HepG2 (cell line): Measurements from ENCODE around the gene CTSZ. TPM values are rescaled to one million over a fixed set of nuclear protein-coding genes. Genes with fewer than 3 reads are reported as not detected.
A peak's percentile ranks its signal among the peaks of the same experiment; 100 is the strongest.

Source experiments
- ARID2 ChIP-seq: sonication (generic); formaldehyde crosslinking; IDR thresholded peaks from 2 replicates; pipeline ENCODE4 v1.8.1; 2022; ENCODE audit warnings: mild to moderate bottlenecking, missing genetic modification reagents, borderline replicate concordance
- CBX1 ChIP-seq: IDR thresholded peaks from one replicate; pipeline ENCODE4 v1.6.1; 2016; ENCODE audit warnings: antibody characterized with exemption, low read depth
- ELF4 ChIP-seq: sonication (generic); formaldehyde crosslinking; IDR thresholded peaks from 2 replicates; pipeline ENCODE4 v1.5.0; 2020; ENCODE audit warnings: missing genetic modification reagents, mild to moderate bottlenecking, moderate library complexity, borderline replicate concordance
- GABPB1 ChIP-seq: IDR thresholded peaks from 2 replicates; pipeline ENCODE4 v1.6.1; 2016; ENCODE audit warnings: mild to moderate bottlenecking, missing genetic modification reagents, moderate library complexity, missing compliant biosample characterization
- GATAD1 ChIP-seq: IDR thresholded peaks from 2 replicates; pipeline ENCODE4 v1.6.1; 2016; ENCODE audit warnings: missing genetic modification reagents, missing compliant biosample characterization
- HMG20B ChIP-seq: conservative IDR thresholded peaks from 2 replicates; pipeline ENCODE4 v1.6.1; 2016; ENCODE audit warnings: missing genetic modification reagents, missing compliant biosample characterization
- MEIS2 ChIP-seq: sonication (generic); formaldehyde crosslinking; IDR thresholded peaks from 2 replicates; pipeline ENCODE4 v1.9.0; 2021; ENCODE audit warnings: mild to moderate bottlenecking, missing genetic modification reagents
- NCOA1 ChIP-seq: sonication (generic); formaldehyde crosslinking; IDR thresholded peaks from 2 replicates; pipeline ENCODE4 v1.9.0; 2021; ENCODE audit warnings: missing genetic modification reagents
- POLR2AphosphoS5 ChIP-seq: IDR thresholded peaks from 2 replicates; pipeline ENCODE4 v1.6.1; 2012; ENCODE audit warnings: low read depth, low read length
- PRPF4 ChIP-seq: fragments of 200-400 bp; formaldehyde crosslinking; IDR thresholded peaks from 2 replicates; pipeline ENCODE4 v1.6.1; 2016; ENCODE audit warnings: low read length, low read depth; ENCODE audit not compliant: poor library complexity, severe bottlenecking
- SRF ChIP-seq: IDR thresholded peaks from 2 replicates; pipeline ENCODE4 v1.6.1; 2011; ENCODE audit warnings: mild to moderate bottlenecking, low read depth, low read length, moderate library complexity
- SRSF9 ChIP-seq: fragments of 200-400 bp; formaldehyde crosslinking; IDR thresholded peaks from 2 replicates; pipeline ENCODE4 v1.6.1; 2018; ENCODE audit warnings: borderline replicate concordance, mild to moderate bottlenecking, low read depth, low read length; ENCODE audit not compliant: insufficient read depth, poor library complexity, severe bottlenecking
- ZNF124 ChIP-seq: sonication (generic); formaldehyde crosslinking; IDR thresholded peaks from 2 replicates; pipeline ENCODE4 v1.4.0; 2020; ENCODE audit warnings: missing genetic modification reagents
- ZNF333 ChIP-seq: sonication (generic); formaldehyde crosslinking; IDR thresholded peaks from 2 replicates; pipeline ENCODE4 v1.4.0; 2020; ENCODE audit warnings: mild to moderate bottlenecking, missing genetic modification reagents, borderline replicate concordance
- ZNF569 ChIP-seq: sonication (generic); formaldehyde crosslinking; IDR thresholded peaks from 2 replicates; pipeline ENCODE4 v1.5.0; 2020; ENCODE audit warnings: mild to moderate bottlenecking, missing genetic modification reagents, moderate library complexity, borderline replicate concordance
- ZNF672 ChIP-seq: sonication (generic); formaldehyde crosslinking; IDR thresholded peaks from 2 replicates; pipeline ENCODE4 v1.8.1; 2022; ENCODE audit warnings: missing genetic modification reagents
- ZNF792 ChIP-seq: IDR thresholded peaks from 2 replicates; pipeline ENCODE4 v1.6.1; 2016
- polyA plus RNA-seq, 8 experiments: library from polyadenylated mRNA; depleted of rRNA in 3 of 8; stranded (reverse) in 7 of 8; unstranded in 1 of 8; fragments of >200 nt; fragmentation: Illumina TruSeq in 4 of 8; extraction: Trizol in 4 of 8; gene quantifications; 2 replicates each; pipeline versions ENCODE4 v1.2.1 to v1.2.3, GENCODE V29; 2011 to 2016; ENCODE audit warnings: low read depth in 4 of 8, missing spikeins in 1 of 8, mixed read lengths in 1 of 8; ENCODE audit not compliant: insufficient read depth in 1 of 8
- total RNA-seq, 5 experiments: library from RNA; depleted of rRNA; stranded (reverse); fragments of >200 nt; fragmentation: Illumina TruSeq; extraction: Trizol; gene quantifications; 2 replicates each; pipeline ENCODE4 v1.2.3, GENCODE V29; 2016; ENCODE audit warnings: low read depth in 1 of 5
- TF ChIP-seq, protein P1 (sequence below): sonication (generic); formaldehyde crosslinking; IDR thresholded peaks from 2 replicates; pipeline ENCODE4 v1.9.0; 2021; ENCODE audit warnings: missing genetic modification reagents, mild to moderate bottlenecking, borderline replicate concordance
- TF ChIP-seq, protein P2 (sequence below): conservative IDR thresholded peaks from 2 replicates; pipeline ENCODE4 v1.6.1; 2018; ENCODE audit warnings: missing genetic modification reagents
- TF ChIP-seq, protein P3 (sequence below): sonication (generic); formaldehyde crosslinking; IDR thresholded peaks from 2 replicates; pipeline ENCODE4 v1.4.0; 2020; ENCODE audit warnings: missing genetic modification reagents, mild to moderate bottlenecking, borderline replicate concordance
- TF ChIP-seq, protein P4 (sequence below): sonication (generic); formaldehyde crosslinking; IDR thresholded peaks from 2 replicates; pipeline ENCODE4 v1.8.1; 2023; ENCODE audit warnings: mild to moderate bottlenecking, missing genetic modification reagents
- TF ChIP-seq, protein P5 (sequence below): IDR thresholded peaks from 2 replicates; pipeline ENCODE4 v1.6.1; 2016; ENCODE audit warnings: low read depth, control low read depth

CTSZ gene
- total and polyA plus RNA-seq, 2 of the 13 experiments (the other 11 are each of a cell fraction or from before 2014, with no cell fraction given), result 0.33 TPM; not detected in 1

DNA sequence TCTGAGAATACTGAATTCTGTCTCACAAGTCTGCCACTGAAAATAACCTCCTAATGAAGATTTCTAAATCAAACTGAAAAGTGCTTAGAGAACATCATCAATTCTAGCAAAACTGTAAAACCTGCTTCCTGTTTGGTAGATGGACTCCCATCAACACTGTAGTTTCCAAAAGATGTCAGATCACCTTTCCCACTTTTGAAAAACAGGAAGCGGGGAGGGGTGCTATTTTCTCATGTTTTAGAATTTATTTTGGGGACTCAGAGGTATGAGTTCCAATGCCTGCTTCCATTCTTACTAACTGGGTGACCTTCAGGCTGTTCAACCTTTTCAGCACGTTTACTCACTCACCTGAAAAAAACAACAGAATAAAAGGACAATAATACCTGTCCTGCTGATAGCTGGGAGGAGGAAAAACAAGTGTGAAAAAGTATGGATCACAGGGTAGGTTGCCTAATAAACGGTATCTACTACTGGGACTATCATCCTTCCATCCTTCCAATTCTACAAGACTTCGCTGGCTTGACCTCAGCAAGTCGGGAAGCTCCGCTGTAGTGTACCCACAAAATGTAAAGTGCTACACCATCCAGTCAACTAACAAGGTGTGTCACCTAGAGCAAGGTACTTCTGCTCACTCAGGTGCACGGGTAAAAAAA lies 24.0 kb upstream of the CTSZ start (continued):
- TF ChIP-seq, protein P1, sequence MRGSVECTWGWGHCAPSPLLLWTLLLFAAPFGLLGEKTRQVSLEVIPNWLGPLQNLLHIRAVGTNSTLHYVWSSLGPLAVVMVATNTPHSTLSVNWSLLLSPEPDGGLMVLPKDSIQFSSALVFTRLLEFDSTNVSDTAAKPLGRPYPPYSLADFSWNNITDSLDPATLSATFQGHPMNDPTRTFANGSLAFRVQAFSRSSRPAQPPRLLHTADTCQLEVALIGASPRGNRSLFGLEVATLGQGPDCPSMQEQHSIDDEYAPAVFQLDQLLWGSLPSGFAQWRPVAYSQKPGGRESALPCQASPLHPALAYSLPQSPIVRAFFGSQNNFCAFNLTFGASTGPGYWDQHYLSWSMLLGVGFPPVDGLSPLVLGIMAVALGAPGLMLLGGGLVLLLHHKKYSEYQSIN (CRISPR knock-in tag), result no peak
- TF ChIP-seq NCOA1 (CRISPR knock-in tag) (no peak), ZNF672 (no peak), SRF (no peak), ZNF792 (CRISPR knock-in tag) (no peak), ZNF333 (CRISPR knock-in tag) (no peak), ELF4 (CRISPR knock-in tag) (0 out of 2 replicates have a peak, but pooled peaks have one; percentile 22), CBX1 (no peak), PRPF4 (peak; percentile 94), GATAD1 (CRISPR knock-in tag) (no peak), MEIS2 (CRISPR knock-in tag) (no peak), GABPB1 (CRISPR knock-in tag) (no peak), SRSF9 (no peak), HMG20B (CRISPR knock-in tag) (0 out of 2 replicates have a peak, but pooled peaks have one; percentile 12), ZNF124 (no peak), ZNF569 (CRISPR knock-in tag) (no peak), POLR2AphosphoS5 (no peak), ARID2 (no peak)
- TF ChIP-seq, protein P2, sequence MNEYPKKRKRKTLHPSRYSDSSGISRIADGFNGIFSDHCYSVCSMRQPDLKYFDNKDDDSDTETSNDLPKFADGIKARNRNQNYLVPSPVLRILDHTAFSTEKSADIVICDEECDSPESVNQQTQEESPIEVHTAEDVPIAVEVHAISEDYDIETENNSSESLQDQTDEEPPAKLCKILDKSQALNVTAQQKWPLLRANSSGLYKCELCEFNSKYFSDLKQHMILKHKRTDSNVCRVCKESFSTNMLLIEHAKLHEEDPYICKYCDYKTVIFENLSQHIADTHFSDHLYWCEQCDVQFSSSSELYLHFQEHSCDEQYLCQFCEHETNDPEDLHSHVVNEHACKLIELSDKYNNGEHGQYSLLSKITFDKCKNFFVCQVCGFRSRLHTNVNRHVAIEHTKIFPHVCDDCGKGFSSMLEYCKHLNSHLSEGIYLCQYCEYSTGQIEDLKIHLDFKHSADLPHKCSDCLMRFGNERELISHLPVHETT (CRISPR knock-in tag), result no peak
- TF ChIP-seq, protein P3, sequence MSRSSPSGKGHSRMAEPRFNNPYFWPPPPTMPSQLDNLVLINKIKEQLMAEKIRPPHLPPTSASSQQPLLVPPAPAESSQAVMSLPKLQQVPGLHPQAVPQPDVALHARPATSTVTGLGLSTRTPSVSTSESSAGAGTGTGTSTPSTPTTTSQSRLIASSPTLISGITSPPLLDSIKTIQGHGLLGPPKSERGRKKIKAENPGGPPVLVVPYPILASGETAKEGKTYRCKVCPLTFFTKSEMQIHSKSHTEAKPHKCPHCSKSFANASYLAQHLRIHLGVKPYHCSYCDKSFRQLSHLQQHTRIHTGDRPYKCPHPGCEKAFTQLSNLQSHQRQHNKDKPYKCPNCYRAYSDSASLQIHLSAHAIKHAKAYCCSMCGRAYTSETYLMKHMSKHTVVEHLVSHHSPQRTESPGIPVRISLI (CRISPR knock-in tag), result no peak
- TF ChIP-seq, protein P4, sequence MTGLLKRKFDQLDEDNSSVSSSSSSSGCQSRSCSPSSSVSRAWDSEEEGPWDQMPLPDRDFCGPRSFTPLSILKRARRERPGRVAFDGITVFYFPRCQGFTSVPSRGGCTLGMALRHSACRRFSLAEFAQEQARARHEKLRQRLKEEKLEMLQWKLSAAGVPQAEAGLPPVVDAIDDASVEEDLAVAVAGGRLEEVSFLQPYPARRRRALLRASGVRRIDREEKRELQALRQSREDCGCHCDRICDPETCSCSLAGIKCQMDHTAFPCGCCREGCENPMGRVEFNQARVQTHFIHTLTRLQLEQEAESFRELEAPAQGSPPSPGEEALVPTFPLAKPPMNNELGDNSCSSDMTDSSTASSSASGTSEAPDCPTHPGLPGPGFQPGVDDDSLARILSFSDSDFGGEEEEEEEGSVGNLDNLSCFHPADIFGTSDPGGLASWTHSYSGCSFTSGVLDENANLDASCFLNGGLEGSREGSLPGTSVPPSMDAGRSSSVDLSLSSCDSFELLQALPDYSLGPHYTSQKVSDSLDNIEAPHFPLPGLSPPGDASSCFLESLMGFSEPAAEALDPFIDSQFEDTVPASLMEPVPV (CRISPR knock-in tag), result no peak
- TF ChIP-seq, protein P5, sequence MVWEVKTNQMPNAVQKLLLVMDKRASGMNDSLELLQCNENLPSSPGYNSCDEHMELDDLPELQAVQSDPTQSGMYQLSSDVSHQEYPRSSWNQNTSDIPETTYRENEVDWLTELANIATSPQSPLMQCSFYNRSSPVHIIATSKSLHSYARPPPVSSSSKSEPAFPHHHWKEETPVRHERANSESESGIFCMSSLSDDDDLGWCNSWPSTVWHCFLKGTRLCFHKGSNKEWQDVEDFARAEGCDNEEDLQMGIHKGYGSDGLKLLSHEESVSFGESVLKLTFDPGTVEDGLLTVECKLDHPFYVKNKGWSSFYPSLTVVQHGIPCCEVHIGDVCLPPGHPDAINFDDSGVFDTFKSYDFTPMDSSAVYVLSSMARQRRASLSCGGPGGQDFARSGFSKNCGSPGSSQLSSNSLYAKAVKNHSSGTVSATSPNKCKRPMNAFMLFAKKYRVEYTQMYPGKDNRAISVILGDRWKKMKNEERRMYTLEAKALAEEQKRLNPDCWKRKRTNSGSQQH, result no peak
